GM12865 (cell line): ENCODE results near the gene UBE2V1.

Experiments
- DNase-seq: peaks from one replicate; pipeline ENCODE4 v3.0.0; 2010; ENCODE audit warnings: low read depth
- H3K4me3 ChIP-seq: 2 replicates; pipeline ENCODE4 v1.5.1; 2011; ENCODE audit warnings: mild to moderate bottlenecking, low read depth, low read length, control low read depth
- CTCF ChIP-seq: IDR thresholded peaks from 2 replicates; pipeline ENCODE4 v1.5.1; 2011; ENCODE audit warnings: low read length, control low read depth, low read depth, inconsistent platforms; ENCODE audit not compliant: insufficient read depth; ENCODE audit errors: missing control alignments

Gene UBE2V1

GRCh38 chr20:50149481-50150254 lies 36.7 kb upstream of the UBE2V1 start:
- H3K4me3 ChIP-seq, result no peak overlapping the region
- TF ChIP-seq CTCF, result no peak
- DNase-seq, result no peak

GRCh38 chr20:50146732-50147662 lies 34.0 kb upstream of the UBE2V1 start:
- TF ChIP-seq CTCF, result no peak
- peak; percentile 81 for DNase-seq
- H3K4me3 ChIP-seq, result peak overlapping the region; percentile 38

- DNase-seq, result no peak
- peak overlapping the region; percentile 38 for H3K4me3 ChIP-seq
- no peak for TF ChIP-seq CTCF
Observed at GRCh38 chr20:50146214-50146613, 33.3 kb upstream of the UBE2V1 start.

- no peak for TF ChIP-seq CTCF
- no peak for DNase-seq
- H3K4me3 ChIP-seq, result no peak overlapping the region
Observed at GRCh38 chr20:50145566-50145965, 32.6 kb upstream of the UBE2V1 start.

GRCh38 chr20:50144362-50144761 lies 31.4 kb upstream of the UBE2V1 start:
- no peak overlapping the region for H3K4me3 ChIP-seq
- no peak for TF ChIP-seq CTCF
- DNase-seq, result no peak

- DNase-seq, result no peak
- no peak for TF ChIP-seq CTCF
- H3K4me3 ChIP-seq, result no peak overlapping the region
Observed at GRCh38 chr20:50142812-50143211, 29.9 kb upstream of the UBE2V1 start.
